22Rv1 (cell line): ENCODE measurements around the gene NCAN.

Experiments used
- H3K27ac ChIP-seq: fragments of 450-650 bp; 2 replicates; pipeline ENCODE4 v1.5.1; 2017
- CTCF ChIP-seq: fragments of 450-650 bp; IDR thresholded peaks from 2 replicates; pipeline ENCODE4 v1.5.1; 2017; ENCODE audit warnings: mild to moderate bottlenecking
- ZFX ChIP-seq: fragments of 450-650 bp; IDR thresholded peaks from 2 replicates; pipeline ENCODE4 v1.6.1; 2017; ENCODE audit warnings: antibody characterized with exemption, borderline replicate concordance

NCAN gene

GRCh38 chr19:19211499-19212420 lies at the start of gene NCAN:
Gene NCAN (plus strand): TSS chr19:19211958. CDS start chr19:19216954, 4,996 bp downstream.
- no peak within 1 kb of the TSS for H3K27ac ChIP-seq
- TF ChIP-seq ZFX (no peak), CTCF (no peak)

GRCh38 chr19:19162495-19162894 lies 49.3 kb upstream of the NCAN start:
- no peak for TF ChIP-seq ZFX
- no peak for TF ChIP-seq CTCF
- H3K27ac ChIP-seq, result no peak overlapping the region

GRCh38 chr19:19165396-19165795 lies 46.4 kb upstream of the NCAN start:
- TF ChIP-seq ZFX (no peak), CTCF (no peak)
- H3K27ac ChIP-seq, result no peak overlapping the region

GRCh38 chr19:19167612-19168011 lies 44.1 kb upstream of the NCAN start:
- no peak overlapping the region for H3K27ac ChIP-seq
- no peak for TF ChIP-seq ZFX
- TF ChIP-seq CTCF, result no peak

- TF ChIP-seq CTCF (no peak), ZFX (no peak)
Measured at GRCh38 chr19:19169236-19170052, 42.3 kb upstream of the NCAN start.

GRCh38 chr19:19170053-19170872 lies 41.5 kb upstream of the NCAN start, which contains the start of gene MEF2B:
Gene MEF2B (minus strand): TSS chr19:19170263. CDS start chr19:19150735, 19,528 bp downstream.
- no peak within 1 kb of the TSS for H3K27ac ChIP-seq
- TF ChIP-seq CTCF (no peak), ZFX (no peak)

More at GRCh38 chr19:19169236-19170052, 42.3 kb upstream of the NCAN start:
- no peak overlapping the region for H3K27ac ChIP-seq
